Measurements from ENCODE around the gene FOSB. TPM values are rescaled to one million over a fixed set of nuclear protein-coding genes. Genes with fewer than 3 reads are reported as not detected.

FOSB gene
- total and polyA plus RNA-seq, 9 of the 15 experiments (the other 6 are each of a cell fraction or from before 2014, with no cell fraction given) = 0.11 to 2.7 (median 0.73) TPM

DNA sequence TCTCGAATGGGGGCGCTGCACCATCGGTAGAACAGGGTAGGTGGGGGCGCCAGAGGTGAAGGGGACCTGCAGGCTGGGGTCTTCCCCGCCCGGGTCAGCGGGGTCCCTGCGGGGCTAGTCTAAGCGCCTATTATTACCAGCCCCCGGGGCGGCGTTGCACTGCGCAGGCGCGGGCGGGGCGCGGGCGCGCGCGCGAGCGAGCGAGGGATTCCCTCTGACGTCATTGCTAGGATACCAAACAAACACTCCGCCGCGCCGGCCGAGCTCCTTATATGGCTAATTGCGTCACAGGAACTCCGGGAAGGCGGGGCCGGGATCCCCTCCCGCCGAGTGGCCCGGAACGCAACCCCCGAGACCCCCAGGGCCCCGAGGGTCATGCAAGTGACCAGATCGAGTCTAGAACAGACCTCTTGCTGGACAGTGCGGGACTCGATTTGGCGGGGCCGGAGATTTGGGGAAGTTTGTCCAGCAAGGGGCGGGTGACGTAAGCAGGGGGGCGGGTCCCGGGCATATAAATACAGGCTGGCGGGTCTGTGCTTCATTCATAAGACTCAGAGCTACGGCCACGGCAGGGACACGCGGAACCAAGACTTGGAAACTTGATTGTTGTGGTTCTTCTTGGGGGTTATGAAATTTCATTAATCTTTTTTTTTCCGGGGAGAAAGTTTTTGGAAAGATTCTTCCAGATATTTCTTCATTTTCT is at the start of gene FOSB (continued):
- TF ChIP-seq RAD21 (CRISPR knock-in tag; conservative IDR thresholded peaks at IDR 0.05 in 1 of 2, IDR thresholded peaks at IDR 0.05 in 1 of 2) (no peak), CTBP1 (IDR thresholded peaks at IDR 0.05; ENCODE audit: borderline replicate concordance) (no peak; the same call in 1 of the 2 replicates), TRIM28 (IDR thresholded peaks at IDR 0.05) (no peak), E2F3 (CRISPR knock-in tag; IDR thresholded peaks at IDR 0.05) (no peak), ARHGAP35 (IDR thresholded peaks at IDR 0.05; ENCODE audit: partially characterized antibody) (no peak), ZBTB8A (IDR thresholded peaks at IDR 0.05; ENCODE audit: partially characterized antibody) (no peak), XRCC3 (IDR thresholded peaks at IDR 0.05) (no peak), BRCA1 (IDR thresholded peaks at IDR 0.05) (no peak), BRCA1 (CRISPR knock-in tag; IDR thresholded peaks at IDR 0.05) (no peak), CEBPG (CRISPR knock-in tag; IDR thresholded peaks at IDR 0.05) (peak; percentile 62; the same call in 1 of the 2 replicates), CEBPG (tag; conservative IDR thresholded peaks at IDR 0.05 in 1 of 2, IDR thresholded peaks at IDR 0.05 in 1 of 2) (peak; percentile 94 to 95), POLR2B (IDR thresholded peaks at IDR 0.05; ENCODE audit: low read depth, partially characterized antibody) (peak; percentile 53), PREB (CRISPR knock-in tag; IDR thresholded peaks at IDR 0.05) (no peak; the same call in 1 of the 2 replicates), RBM22 (IDR thresholded peaks at IDR 0.05; ENCODE audit: low read depth, low read length, poor library complexity, severe bottlenecking) (no peak), ZNF785 (CRISPR knock-in tag; IDR thresholded peaks at IDR 0.05) (no peak), ZNF76 (CRISPR knock-in tag; IDR thresholded peaks at IDR 0.05; ENCODE audit: borderline replicate concordance) (no peak), PHB (CRISPR knock-in tag; IDR thresholded peaks at IDR 0.05) (no peak), ATF1 (CRISPR knock-in tag; IDR thresholded peaks at IDR 0.05) (peak; percentile 50), ATF1 (tag; IDR thresholded peaks at IDR 0.05) (peak; percentile 99), HSF4 (CRISPR knock-in tag; IDR thresholded peaks at IDR 0.05; ENCODE audit: borderline replicate concordance) (no peak), ETV6 (IDR thresholded peaks at IDR 0.05; ENCODE audit: borderline replicate concordance in 1 of 2, low read depth in 2 of 2, low read length in 1 of 2) (no peak), ETV6 (CRISPR knock-in tag; IDR thresholded peaks at IDR 0.05; ENCODE audit: borderline replicate concordance) (no peak), ZNF551 (CRISPR knock-in tag; IDR thresholded peaks at IDR 0.05) (no peak), ARID2 (IDR thresholded peaks at IDR 0.05) (no peak), USF1 (CRISPR knock-in tag; IDR thresholded peaks at IDR 0.05) (no peak), CREM (IDR thresholded peaks at IDR 0.05; ENCODE audit: low read depth) (peak; percentile 96), MYBL2 (IDR thresholded peaks at IDR 0.05; ENCODE audit: low read depth) (no peak), MYBL2 (CRISPR knock-in tag; IDR thresholded peaks at IDR 0.05; ENCODE audit: borderline replicate concordance) (no peak), JUN (IDR thresholded peaks at IDR 0.05; ENCODE audit: borderline replicate concordance, low read depth, low read length) (peak; percentile 84), JUN (CRISPR knock-in tag; IDR thresholded peaks at IDR 0.05; ENCODE audit: borderline replicate concordance) (no peak), CREB1 (IDR thresholded peaks at IDR 0.05) (peak; percentile 94), CREB1 (CRISPR knock-in tag; IDR thresholded peaks at IDR 0.05) (peak; percentile 93)
